Activated naive CD8-positive, alpha-beta T cell treated with anti-CD3 and anti-CD28 coated beads, Interleukin-2, amount 50 U/mL, for 24 hours (primary cell): ENCODE data around the gene PIK3AP1.

Experiments used
- ATAC-seq: fragments of 150-1000 bp; cut with Tn5 transposase; one replicate; pipeline ENCODE4 v1.10.0; 2021
- DNase-seq: peaks from one replicate; pipeline ENCODE4 v3.0.0; 2021
- H3K27ac Mint-ChIP-seq: one replicate; pipeline ENCODE4 v1.8.0; 2021; ENCODE audit warnings: mild to moderate bottlenecking, mixed read lengths
- H3K27me3 Mint-ChIP-seq: one replicate; pipeline ENCODE4 v1.8.0; 2021; ENCODE audit warnings: mixed read lengths
- H3K36me3 Mint-ChIP-seq: one replicate; pipeline ENCODE4 v1.8.0; 2021; ENCODE audit warnings: low read depth, mixed read lengths
- H3K4me1 Mint-ChIP-seq: one replicate; pipeline ENCODE4 v1.8.0; 2021; ENCODE audit warnings: mixed read lengths
- H3K4me3 Mint-ChIP-seq: one replicate; pipeline ENCODE4 v1.8.0; 2021; ENCODE audit warnings: mild to moderate bottlenecking, moderate library complexity, mixed read lengths
- H3K9me3 Mint-ChIP-seq: one replicate; pipeline ENCODE4 v1.8.0; 2021; ENCODE audit warnings: mixed read lengths

PIK3AP1 gene

GRCh38 chr10:96696845-96697425 is 23.4 kb downstream of the PIK3AP1 start:
- Mint-ChIP-seq H3K27me3 (no peaks in the 10 kb centered on the region), H3K36me3 (peaks cover 2% of the 10 kb centered on the region), H3K27ac (no peak overlapping the region), H3K4me3 (no peak overlapping the region), H3K4me1 (peaks cover 50% of the 10 kb centered on the region), H3K9me3 (no peaks in the 10 kb centered on the region)
- ATAC-seq, result no peak
- DNase-seq, result no peak

GRCh38 chr10:96695975-96696634 is 24.2 kb downstream of the PIK3AP1 start:
- Mint-ChIP-seq H3K27me3 (no peaks in the 10 kb centered on the region), H3K9me3 (no peaks in the 10 kb centered on the region), H3K36me3 (peaks cover 4% of the 10 kb centered on the region), H3K4me3 (peak overlapping the region; percentile 66), H3K4me1 (peaks cover 51% of the 10 kb centered on the region), H3K27ac (peak overlapping the region; percentile 82)
- ATAC-seq, result no peak
- DNase-seq, result no peak

- H3K4me3 Mint-ChIP-seq, result peak overlapping the region; percentile 66
- ATAC-seq (peak; percentile 18), DNase-seq (no peak)
- H3K27ac Mint-ChIP-seq, result peak overlapping the region; percentile 82
- no peaks in the 10 kb centered on the region for H3K9me3 Mint-ChIP-seq
- H3K36me3 Mint-ChIP-seq, result peaks cover 4% of the 10 kb centered on the region
- H3K27me3 Mint-ChIP-seq, result no peaks in the 10 kb centered on the region
- H3K4me1 Mint-ChIP-seq, result peaks cover 52% of the 10 kb centered on the region
Observed at GRCh38 chr10:96695366-96695765, 24.9 kb downstream of the PIK3AP1 start.

- DNase-seq (no peak), ATAC-seq (no peak)
- Mint-ChIP-seq H3K27ac (peak overlapping the region; percentile 21), H3K36me3 (peaks cover 4% of the 10 kb centered on the region), H3K4me1 (peaks cover 67% of the 10 kb centered on the region), H3K27me3 (no peaks in the 10 kb centered on the region), H3K9me3 (no peaks in the 10 kb centered on the region), H3K4me3 (no peak overlapping the region)
Observed at GRCh38 chr10:96693431-96693830, 26.9 kb downstream of the PIK3AP1 start.

- peaks cover 73% of the 10 kb centered on the region for H3K4me1 Mint-ChIP-seq
- no peaks in the 10 kb centered on the region for H3K9me3 Mint-ChIP-seq
- DNase-seq, result no peak
- peaks cover 4% of the 10 kb centered on the region for H3K36me3 Mint-ChIP-seq
- no peak overlapping the region for H3K4me3 Mint-ChIP-seq
- no peak for ATAC-seq
- H3K27ac Mint-ChIP-seq, result no peak overlapping the region
- no peaks in the 10 kb centered on the region for H3K27me3 Mint-ChIP-seq
Observed at GRCh38 chr10:96692427-96692826, 27.9 kb downstream of the PIK3AP1 start.

GRCh38 chr10:96691761-96692160 is 28.6 kb downstream of the PIK3AP1 start:
- peaks cover 75% of the 10 kb centered on the region for H3K4me1 Mint-ChIP-seq
- no peak overlapping the region for H3K27ac Mint-ChIP-seq
- no peaks in the 10 kb centered on the region for H3K27me3 Mint-ChIP-seq
- peaks cover 4% of the 10 kb centered on the region for H3K36me3 Mint-ChIP-seq
- no peak overlapping the region for H3K4me3 Mint-ChIP-seq
- no peaks in the 10 kb centered on the region for H3K9me3 Mint-ChIP-seq
- DNase-seq, result no peak
- ATAC-seq, result no peak

GRCh38 chr10:96690755-96691730 is 29.3 kb downstream of the PIK3AP1 start:
- ATAC-seq (peak; percentile 41), DNase-seq (no peak)
- H3K36me3 Mint-ChIP-seq, result peaks cover 4% of the 10 kb centered on the region
- H3K27ac Mint-ChIP-seq, result no peak overlapping the region
- H3K4me3 Mint-ChIP-seq, result no peak overlapping the region
- peaks cover 75% of the 10 kb centered on the region for H3K4me1 Mint-ChIP-seq
- no peaks in the 10 kb centered on the region for H3K9me3 Mint-ChIP-seq
- H3K27me3 Mint-ChIP-seq, result no peaks in the 10 kb centered on the region

GRCh38 chr10:96688789-96689188 is 31.5 kb downstream of the PIK3AP1 start:
- ATAC-seq (no peak), DNase-seq (no peak)
- Mint-ChIP-seq H3K27ac (peak overlapping the region; percentile 29), H3K9me3 (no peaks in the 10 kb centered on the region), H3K27me3 (no peaks in the 10 kb centered on the region), H3K4me3 (no peak overlapping the region), H3K36me3 (peaks cover 4% of the 10 kb centered on the region), H3K4me1 (peaks cover 69% of the 10 kb centered on the region)

- no peaks in the 10 kb centered on the region for H3K9me3 Mint-ChIP-seq
- no peak for ATAC-seq
- no peaks in the 10 kb centered on the region for H3K27me3 Mint-ChIP-seq
- H3K4me1 Mint-ChIP-seq, result peaks cover 63% of the 10 kb centered on the region
- no peak for DNase-seq
- H3K36me3 Mint-ChIP-seq, result peaks cover 2% of the 10 kb centered on the region
- peak overlapping the region; percentile 6 for H3K27ac Mint-ChIP-seq
- no peak overlapping the region for H3K4me3 Mint-ChIP-seq
Observed at GRCh38 chr10:96687317-96688012, 32.8 kb downstream of the PIK3AP1 start.

- Mint-ChIP-seq H3K4me1 (peaks cover 60% of the 10 kb centered on the region), H3K27ac (no peak overlapping the region), H3K27me3 (no peaks in the 10 kb centered on the region), H3K9me3 (no peaks in the 10 kb centered on the region), H3K4me3 (no peak overlapping the region), H3K36me3 (peaks cover 2% of the 10 kb centered on the region)
- no peak for DNase-seq
- no peak for ATAC-seq
Observed at GRCh38 chr10:96686514-96686913, 33.8 kb downstream of the PIK3AP1 start.

- H3K36me3 Mint-ChIP-seq, result no peaks in the 10 kb centered on the region
Observed at GRCh38 chr10:96685306-96685705, 35.0 kb downstream of the PIK3AP1 start.

GRCh38 chr10:96684826-96685225 is 35.5 kb downstream of the PIK3AP1 start:
- H3K27me3 Mint-ChIP-seq, result no peaks in the 10 kb centered on the region
- no peak overlapping the region for H3K4me3 Mint-ChIP-seq
- H3K27ac Mint-ChIP-seq, result peak overlapping the region; percentile 43
- DNase-seq (no peak), ATAC-seq (no peak)
- no peaks in the 10 kb centered on the region for H3K9me3 Mint-ChIP-seq
- H3K36me3 Mint-ChIP-seq, result no peaks in the 10 kb centered on the region
- H3K4me1 Mint-ChIP-seq, result peaks cover 50% of the 10 kb centered on the region

More at GRCh38 chr10:96685306-96685705, 35.0 kb downstream of the PIK3AP1 start:
- Mint-ChIP-seq H3K9me3 (no peaks in the 10 kb centered on the region), H3K4me1 (peaks cover 51% of the 10 kb centered on the region), H3K27ac (peak overlapping the region; percentile 43), H3K4me3 (no peak overlapping the region), H3K27me3 (no peaks in the 10 kb centered on the region)
- ATAC-seq (no peak), DNase-seq (no peak)

GRCh38 chr10:96683710-96684109 is 36.6 kb downstream of the PIK3AP1 start:
- H3K36me3 Mint-ChIP-seq, result no peaks in the 10 kb centered on the region
- DNase-seq, result no peak

GRCh38 chr10:96683065-96683464 is 37.2 kb downstream of the PIK3AP1 start:
- no peak for DNase-seq
- Mint-ChIP-seq H3K27me3 (no peaks in the 10 kb centered on the region), H3K4me1 (peaks cover 45% of the 10 kb centered on the region), H3K36me3 (no peaks in the 10 kb centered on the region), H3K9me3 (no peaks in the 10 kb centered on the region), H3K27ac (no peak overlapping the region), H3K4me3 (no peak overlapping the region)
- ATAC-seq, result no peak

More at GRCh38 chr10:96683710-96684109, 36.6 kb downstream of the PIK3AP1 start:
- Mint-ChIP-seq H3K27me3 (no peaks in the 10 kb centered on the region), H3K9me3 (no peaks in the 10 kb centered on the region), H3K27ac (no peak overlapping the region), H3K4me3 (no peak overlapping the region), H3K4me1 (peaks cover 47% of the 10 kb centered on the region)
- ATAC-seq, result no peak
